Glutamatergic neuron (in vitro differentiated cells): Measurements from ENCODE around the gene GMIP. TPM values are rescaled to one million over a fixed set of nuclear protein-coding genes. Genes with fewer than 3 reads are reported as not detected.

Experiments
- DNase-seq: peaks from one replicate; pipeline ENCODE4 v3.0.0; 2022
- H3K27ac Mint-ChIP-seq: one replicate; pipeline ENCODE4 v1.8.0; 2020; ENCODE audit warnings: mild to moderate bottlenecking, mixed read lengths, inconsistent platforms; ENCODE audit not compliant: unreplicated experiment
- H3K27me3 Mint-ChIP-seq: one replicate; pipeline ENCODE4 v1.8.0; 2020; ENCODE audit warnings: mild to moderate bottlenecking, moderate library complexity, mixed read lengths, inconsistent platforms; ENCODE audit not compliant: unreplicated experiment
- H3K36me3 Mint-ChIP-seq: one replicate; pipeline ENCODE4 v1.8.0; 2020; ENCODE audit warnings: mild to moderate bottlenecking, mixed read lengths, inconsistent platforms; ENCODE audit not compliant: unreplicated experiment
- H3K4me1 Mint-ChIP-seq: one replicate; pipeline ENCODE4 v1.8.0; 2020; ENCODE audit warnings: mild to moderate bottlenecking, low read depth, mixed read lengths, inconsistent platforms; ENCODE audit not compliant: unreplicated experiment
- H3K4me3 Mint-ChIP-seq: one replicate; pipeline ENCODE4 v1.8.0; 2020; ENCODE audit warnings: mild to moderate bottlenecking, mixed read lengths, inconsistent platforms; ENCODE audit not compliant: unreplicated experiment
- H3K9me3 Mint-ChIP-seq: one replicate; pipeline ENCODE4 v1.8.0; 2020; ENCODE audit warnings: mild to moderate bottlenecking, moderate library complexity, mixed read lengths, inconsistent platforms; ENCODE audit not compliant: unreplicated experiment
- CTCF ChIP-seq: fragments of 200-600 bp; sonication (generic); IDR thresholded peaks from one replicate; pipeline ENCODE4 v1.5.0; 2021; ENCODE audit not compliant: partially characterized antibody, unreplicated experiment
- total RNA-seq: library from RNA; stranded (reverse); fragmentation: NEBNext Ultra II Directional; extraction: Animal tissue kit (Norgen Biotek cat#: 25700); gene quantifications from one replicate; pipeline ENCODE4 v1.2.1, GENCODE V29; 2021; ENCODE audit not compliant: unreplicated experiment

Gene GMIP
- total RNA-seq, 1 donor from 2014 or later: 204 TPM

GRCh38 chr19:19592690-19593089 lies 50.8 kb downstream of the GMIP start:
- TF ChIP-seq CTCF: no peak
- H3K36me3 Mint-ChIP-seq: peaks cover 10% of the 10 kb centered on the region
- DNase-seq: no peak
- peaks cover 8% of the 10 kb centered on the region for H3K27me3 Mint-ChIP-seq
- H3K4me1 Mint-ChIP-seq: peaks cover 11% of the 10 kb centered on the region
- H3K4me3 Mint-ChIP-seq: no peak overlapping the region
- H3K9me3 Mint-ChIP-seq: peaks cover 4% of the 10 kb centered on the region
- H3K27ac Mint-ChIP-seq: no peak overlapping the region

- Mint-ChIP-seq H3K4me1 (peaks cover 10% of the 10 kb centered on the region), H3K4me3 (peak overlapping the region; percentile 25), H3K27ac (no peak overlapping the region), H3K9me3 (peaks cover 4% of the 10 kb centered on the region), H3K27me3 (peaks cover 6% of the 10 kb centered on the region), H3K36me3 (peaks cover 4% of the 10 kb centered on the region)
- DNase-seq: no peak
- no peak for TF ChIP-seq CTCF
These were observed 52.2 kb downstream of the GMIP start for GRCh38 chr19:19591133-19591825.

- H3K27ac Mint-ChIP-seq: no peak overlapping the region
- DNase-seq: no peak
- H3K4me1 Mint-ChIP-seq: peaks cover 19% of the 10 kb centered on the region
- H3K27me3 Mint-ChIP-seq: peaks cover 12% of the 10 kb centered on the region
- no peak for TF ChIP-seq CTCF
- H3K4me3 Mint-ChIP-seq: no peak overlapping the region
- peaks cover 6% of the 10 kb centered on the region for H3K9me3 Mint-ChIP-seq
- H3K36me3 Mint-ChIP-seq: peaks cover 4% of the 10 kb centered on the region
These were observed 54.9 kb downstream of the GMIP start for GRCh38 chr19:19588546-19588945.

GRCh38 chr19:19587771-19588170 lies 55.7 kb downstream of the GMIP start:
- H3K36me3 Mint-ChIP-seq: peaks cover 4% of the 10 kb centered on the region
- no peak overlapping the region for H3K4me3 Mint-ChIP-seq
- H3K27ac Mint-ChIP-seq: no peak overlapping the region
- peaks cover 6% of the 10 kb centered on the region for H3K9me3 Mint-ChIP-seq
- peaks cover 12% of the 10 kb centered on the region for H3K27me3 Mint-ChIP-seq
- TF ChIP-seq CTCF: no peak
- DNase-seq: no peak
- peaks cover 19% of the 10 kb centered on the region for H3K4me1 Mint-ChIP-seq

- no peaks in the 10 kb centered on the region for H3K36me3 Mint-ChIP-seq
- no peak for DNase-seq
- H3K9me3 Mint-ChIP-seq: peaks cover 6% of the 10 kb centered on the region
- no peak overlapping the region for H3K4me3 Mint-ChIP-seq
- no peak overlapping the region for H3K27ac Mint-ChIP-seq
- H3K4me1 Mint-ChIP-seq: peaks cover 27% of the 10 kb centered on the region
- peaks cover 12% of the 10 kb centered on the region for H3K27me3 Mint-ChIP-seq
- no peak for TF ChIP-seq CTCF
These were observed 59.1 kb downstream of the GMIP start for GRCh38 chr19:19584356-19584755.
